HG02798 (cell line): ENCODE data around the gene SLC25A29.

Experiments used
- ATAC-seq: cut with Tn5 transposase; IDR thresholded peaks from one replicate; pipeline ENCODE4 v1.9.1; 2021; ENCODE audit warnings: mild to moderate bottlenecking; ENCODE audit not compliant: unreplicated experiment, poor library complexity

Gene SLC25A29

GRCh38 chr14:100246809-100247428 is 59.3 kb downstream of the SLC25A29 start:
- no peak for ATAC-seq

- ATAC-seq = no peak
These were observed 63.2 kb downstream of the SLC25A29 start for GRCh38 chr14:100243020-100243419.

GRCh38 chr14:100241279-100241678 is 65.0 kb downstream of the SLC25A29 start:
- no peak for ATAC-seq
